ENCODE results near the gene C12orf57. TPM values are rescaled to one million over a fixed set of nuclear protein-coding genes. Genes with fewer than 3 reads are reported as not detected.

C12orf57 gene
- polyA plus RNA-seq, 2 of the 4 experiments (the other 2 are of a cell fraction), result 261 to 466 TPM

DNA sequence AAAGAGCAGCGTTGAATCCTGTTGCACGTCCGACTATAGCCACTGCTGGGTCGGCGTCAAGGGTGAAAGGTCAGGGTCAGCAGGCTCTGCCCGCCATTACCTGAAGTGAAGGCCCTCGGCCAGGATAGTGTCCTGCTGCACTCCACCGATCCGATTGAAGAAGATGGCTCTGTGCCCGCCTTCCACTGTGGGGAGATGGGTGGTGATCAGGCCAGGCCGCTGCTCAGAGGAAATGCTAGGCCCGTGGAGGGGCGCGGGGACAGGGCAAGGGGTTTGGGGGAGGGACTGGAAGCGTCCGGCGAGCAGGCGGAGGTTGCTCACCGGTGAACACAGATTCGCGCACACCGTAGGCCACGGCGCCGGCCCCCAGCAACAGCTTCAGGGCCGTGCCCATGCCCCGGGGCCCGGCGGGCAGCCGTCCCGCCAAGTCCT lies 26.3 kb downstream of the C12orf57 start:
- TF ChIP-seq, protein P1, sequence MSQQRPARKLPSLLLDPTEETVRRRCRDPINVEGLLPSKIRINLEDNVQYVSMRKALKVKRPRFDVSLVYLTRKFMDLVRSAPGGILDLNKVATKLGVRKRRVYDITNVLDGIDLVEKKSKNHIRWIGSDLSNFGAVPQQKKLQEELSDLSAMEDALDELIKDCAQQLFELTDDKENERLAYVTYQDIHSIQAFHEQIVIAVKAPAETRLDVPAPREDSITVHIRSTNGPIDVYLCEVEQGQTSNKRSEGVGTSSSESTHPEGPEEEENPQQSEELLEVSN (IDR thresholded peaks at IDR 0.05; ENCODE audit: borderline replicate concordance, low read depth), result no peak
- TF ChIP-seq SMC3 (IDR thresholded peaks at IDR 0.05) (no peak), ZNF302 (CRISPR knock-in tag; IDR thresholded peaks at IDR 0.05) (no peak), JUNB (IDR thresholded peaks at IDR 0.05) (no peak), POLR2A (IDR thresholded peaks at IDR 0.05; ENCODE audit: low read length) (0 out of 2 replicates have a peak, but pooled peaks have one; percentile 33), MYC (IDR thresholded peaks at IDR 0.05; ENCODE audit: borderline replicate concordance, low read length) (no peak), PHF8 (IDR thresholded peaks at IDR 0.05; ENCODE audit: borderline replicate concordance, low read depth) (no peak), KDM1A (IDR thresholded peaks at IDR 0.05; ENCODE audit: low read depth) (no peak)
- TF ChIP-seq, protein P2, sequence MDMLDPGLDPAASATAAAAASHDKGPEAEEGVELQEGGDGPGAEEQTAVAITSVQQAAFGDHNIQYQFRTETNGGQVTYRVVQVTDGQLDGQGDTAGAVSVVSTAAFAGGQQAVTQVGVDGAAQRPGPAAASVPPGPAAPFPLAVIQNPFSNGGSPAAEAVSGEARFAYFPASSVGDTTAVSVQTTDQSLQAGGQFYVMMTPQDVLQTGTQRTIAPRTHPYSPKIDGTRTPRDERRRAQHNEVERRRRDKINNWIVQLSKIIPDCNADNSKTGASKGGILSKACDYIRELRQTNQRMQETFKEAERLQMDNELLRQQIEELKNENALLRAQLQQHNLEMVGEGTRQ (IDR thresholded peaks at IDR 0.05), result no peak; the same call in 1 of the 2 replicates
- TF ChIP-seq, protein P3, sequence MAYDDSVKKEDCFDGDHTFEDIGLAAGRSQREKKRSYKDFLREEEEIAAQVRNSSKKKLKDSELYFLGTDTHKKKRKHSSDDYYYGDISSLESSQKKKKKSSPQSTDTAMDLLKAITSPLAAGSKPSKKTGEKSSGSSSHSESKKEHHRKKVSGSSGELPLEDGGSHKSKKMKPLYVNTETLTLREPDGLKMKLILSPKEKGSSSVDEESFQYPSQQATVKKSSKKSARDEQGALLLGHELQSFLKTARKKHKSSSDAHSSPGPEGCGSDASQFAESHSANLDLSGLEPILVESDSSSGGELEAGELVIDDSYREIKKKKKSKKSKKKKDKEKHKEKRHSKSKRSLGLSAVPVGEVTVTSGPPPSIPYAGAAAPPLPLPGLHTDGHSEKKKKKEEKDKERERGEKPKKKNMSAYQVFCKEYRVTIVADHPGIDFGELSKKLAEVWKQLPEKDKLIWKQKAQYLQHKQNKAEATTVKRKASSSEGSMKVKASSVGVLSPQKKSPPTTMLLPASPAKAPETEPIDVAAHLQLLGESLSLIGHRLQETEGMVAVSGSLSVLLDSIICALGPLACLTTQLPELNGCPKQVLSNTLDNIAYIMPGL (CRISPR knock-in tag; IDR thresholded peaks at IDR 0.05; ENCODE audit: borderline replicate concordance), result 0 out of 2 replicates have a peak, but pooled peaks have one; percentile 40
- TF ChIP-seq, protein P4, sequence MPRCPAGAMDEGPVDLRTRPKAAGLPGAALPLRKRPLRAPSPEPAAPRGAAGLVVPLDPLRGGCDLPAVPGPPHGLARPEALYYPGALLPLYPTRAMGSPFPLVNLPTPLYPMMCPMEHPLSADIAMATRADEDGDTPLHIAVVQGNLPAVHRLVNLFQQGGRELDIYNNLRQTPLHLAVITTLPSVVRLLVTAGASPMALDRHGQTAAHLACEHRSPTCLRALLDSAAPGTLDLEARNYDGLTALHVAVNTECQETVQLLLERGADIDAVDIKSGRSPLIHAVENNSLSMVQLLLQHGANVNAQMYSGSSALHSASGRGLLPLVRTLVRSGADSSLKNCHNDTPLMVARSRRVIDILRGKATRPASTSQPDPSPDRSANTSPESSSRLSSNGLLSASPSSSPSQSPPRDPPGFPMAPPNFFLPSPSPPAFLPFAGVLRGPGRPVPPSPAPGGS (IDR thresholded peaks at IDR 0.05), result no peak
- Histone ChIP-seq H3K9me3 (no peaks in the 10 kb centered on the region), H3K4me1 (peaks cover 33% of the 10 kb centered on the region), H3K4me3 (peak overlapping the region; percentile 80), H3K27ac (peak overlapping the region; percentile 89 to 97), H3K4me2 (peak overlapping the region; percentile 73)
- WGBS (ENCODE audit: missing lambda C conversion rate), result 0% methylated on average over 24 of the region's 31 CpGs
- peak in 1 of 2 experiments; percentile 36 for DNase-seq (ENCODE audit: low read depth in 1 of 2, low spot score in 1 of 2)
- ChIA-PET POLR2A (interaction anchor here (1.0 to 1.6 kb wide), 2 partner anchors 9 to 26 kb away, joined by 5 to 7 read pairs; partner anchors contain the start of genes C12orf57 and RNU7-1), CTCF (interaction anchor here (1.3 to 3.6 kb wide), 3 partner anchors 24 to 139 kb away, joined by 3 to 44 read pairs (median 10); partner anchors contain the start of genes C12orf57, C1RL and RNU7-1)
- FAIRE-seq, result no peak
- peak; percentile 61 to 63 for ATAC-seq

DNA sequence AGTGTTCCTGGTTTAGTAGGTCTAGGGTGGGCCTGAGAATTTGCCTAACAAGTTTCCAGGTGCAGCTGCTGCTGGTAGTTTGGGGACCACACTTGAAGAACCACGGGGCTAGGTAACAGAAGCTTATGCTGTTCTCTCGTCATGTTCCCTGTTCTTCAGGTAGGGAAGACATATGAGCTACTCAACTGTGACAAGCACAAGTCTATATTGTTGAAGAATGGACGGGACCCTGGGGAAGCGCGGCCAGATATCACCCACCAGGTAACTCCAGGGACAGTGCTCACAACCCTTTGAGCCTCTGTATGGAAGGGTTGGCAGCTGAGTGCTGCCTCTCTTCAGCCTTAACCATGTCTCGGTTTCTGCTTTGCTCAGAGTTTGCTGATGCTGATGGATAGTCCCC lies 30.4 kb downstream of the C12orf57 start:
- H3K4me1 ChIP-seq, result peaks cover 14% of the 10 kb centered on the region
- DNase-seq (ENCODE audit: low read depth in 1 of 2, low spot score in 1 of 2) (no peak), ATAC-seq (no peak), FAIRE-seq (no peak)
- ChIA-PET POLR2A (no interaction called here), CTCF (interaction anchor here (0.8 to 4.9 kb wide), 10 partner anchors 8 to 985 kb away, joined by 3 to 24 read pairs (median 4); partner anchors contain the start of genes C12orf57, C1RL and RNU7-1)
- WGBS (ENCODE audit: missing lambda C conversion rate), result 90% methylated on average over 6 of the region's 6 CpGs
- TF ChIP-seq, protein P1 (IDR thresholded peaks at IDR 0.05; ENCODE audit: borderline replicate concordance, low read depth), result no peak
- TF ChIP-seq HEYL (CRISPR knock-in tag; IDR thresholded peaks at IDR 0.05) (no peak), POLR2A (IDR thresholded peaks at IDR 0.05; ENCODE audit: low read length) (no peak), ZNF302 (CRISPR knock-in tag; IDR thresholded peaks at IDR 0.05) (no peak), HDAC2 (IDR thresholded peaks at IDR 0.05) (no peak), MYC (IDR thresholded peaks at IDR 0.05; ENCODE audit: borderline replicate concordance, low read length) (no peak), FOXS1 (CRISPR knock-in tag; IDR thresholded peaks at IDR 0.05) (no peak), POLR2AphosphoS2 (conservative IDR thresholded peaks at IDR 0.05; ENCODE audit: low read length) (no peak), ZSCAN20 (CRISPR knock-in tag; IDR thresholded peaks at IDR 0.05) (no peak), HOXB13 (CRISPR knock-in tag; IDR thresholded peaks at IDR 0.05; ENCODE audit: low read depth) (no peak)
- TF ChIP-seq, protein P5, sequence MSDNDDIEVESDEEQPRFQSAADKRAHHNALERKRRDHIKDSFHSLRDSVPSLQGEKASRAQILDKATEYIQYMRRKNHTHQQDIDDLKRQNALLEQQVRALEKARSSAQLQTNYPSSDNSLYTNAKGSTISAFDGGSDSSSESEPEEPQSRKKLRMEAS (IDR thresholded peaks at IDR 0.05), result no peak
- no peak overlapping the region for H3K27ac ChIP-seq
- no peaks in the 10 kb centered on the region for H3K9me3 ChIP-seq
- no peak overlapping the region for H3K4me3 ChIP-seq
- H3K4me2 ChIP-seq, result no peak overlapping the region

Data from A549 (cell line).